HG03135 (cell line): ENCODE measurements around the gene ZNF787.

Experiments
- ATAC-seq: cut with Tn5 transposase; IDR thresholded peaks from one replicate; pipeline ENCODE4 v1.9.1; 2021; ENCODE audit warnings: mild to moderate bottlenecking, moderate library complexity; ENCODE audit not compliant: unreplicated experiment

Gene ZNF787

GRCh38 chr19:56091751-56092546, 29.1 kb downstream of the ZNF787 start:
- no peak for ATAC-seq

GRCh38 chr19:56091066-56091490, 30.0 kb downstream of the ZNF787 start:
- ATAC-seq, result no peak

- no peak for ATAC-seq
Measured at GRCh38 chr19:56089344-56089743, 31.8 kb downstream of the ZNF787 start.

GRCh38 chr19:56088497-56089215, 32.4 kb downstream of the ZNF787 start:
- no peak for ATAC-seq

GRCh38 chr19:56087647-56088496, 33.2 kb downstream of the ZNF787 start:
- ATAC-seq, result no peak

GRCh38 chr19:56086671-56087430, 34.2 kb downstream of the ZNF787 start:
- ATAC-seq, result no peak

- no peak for ATAC-seq
Measured at GRCh38 chr19:56085571-56086275, 35.4 kb downstream of the ZNF787 start.

GRCh38 chr19:56084835-56085536, 36.1 kb downstream of the ZNF787 start:
- no peak for ATAC-seq

GRCh38 chr19:56083668-56084067, 37.4 kb downstream of the ZNF787 start:
- ATAC-seq, result no peak

- ATAC-seq, result no peak
Measured at GRCh38 chr19:56080669-56081401, 40.3 kb downstream of the ZNF787 start.

- ATAC-seq, result no peak
Measured at GRCh38 chr19:56079609-56080008, 41.5 kb downstream of the ZNF787 start.

- ATAC-seq, result no peak
Measured at GRCh38 chr19:56076498-56076897, 44.6 kb downstream of the ZNF787 start.

- no peak for ATAC-seq
Measured at GRCh38 chr19:56071151-56071550, 49.9 kb downstream of the ZNF787 start.

- no peak for ATAC-seq
Measured at GRCh38 chr19:56069642-56070041, 51.5 kb downstream of the ZNF787 start.

GRCh38 chr19:56066152-56067023, 54.7 kb downstream of the ZNF787 start:
- ATAC-seq, result no peak

- ATAC-seq, result no peak
Measured at GRCh38 chr19:56053596-56053995, 67.5 kb downstream of the ZNF787 start.
